Fibroblast of the aortic adventitia (primary cell): ENCODE results near the gene VSNL1. TPM values are rescaled to one million over a fixed set of nuclear protein-coding genes. Genes with fewer than 3 reads are reported as not detected.
A peak's percentile ranks its signal among the peaks of the same experiment; 100 is the strongest.

Experiments used
- DNase-seq: peaks from one replicate; pipeline ENCODE4 v3.0.0-alpha.2; 2010; ENCODE audit warnings: low read depth
- H3K4me3 ChIP-seq: 2 replicates; pipeline ENCODE4 v1.5.1; 2011; ENCODE audit warnings: low read depth, mild to moderate bottlenecking, control low read depth, low read length, moderate library complexity
- total RNA-seq: library from RNA; depleted of rRNA; stranded (reverse); fragments of >200 nt; gene quantifications from 2 replicates; pipeline ENCODE4 v1.2.3, GENCODE V29; 2012; ENCODE audit warnings: low replicate concordance
- TF ChIP-seq, protein P1 (sequence below): IDR thresholded peaks from 2 replicates; pipeline ENCODE4 v1.5.1; 2011; ENCODE audit warnings: mild to moderate bottlenecking, low read length, control low read depth, inconsistent platforms; ENCODE audit not compliant: insufficient read depth

VSNL1 gene
- total RNA-seq, 1 donor: 3.7 TPM

DNA sequence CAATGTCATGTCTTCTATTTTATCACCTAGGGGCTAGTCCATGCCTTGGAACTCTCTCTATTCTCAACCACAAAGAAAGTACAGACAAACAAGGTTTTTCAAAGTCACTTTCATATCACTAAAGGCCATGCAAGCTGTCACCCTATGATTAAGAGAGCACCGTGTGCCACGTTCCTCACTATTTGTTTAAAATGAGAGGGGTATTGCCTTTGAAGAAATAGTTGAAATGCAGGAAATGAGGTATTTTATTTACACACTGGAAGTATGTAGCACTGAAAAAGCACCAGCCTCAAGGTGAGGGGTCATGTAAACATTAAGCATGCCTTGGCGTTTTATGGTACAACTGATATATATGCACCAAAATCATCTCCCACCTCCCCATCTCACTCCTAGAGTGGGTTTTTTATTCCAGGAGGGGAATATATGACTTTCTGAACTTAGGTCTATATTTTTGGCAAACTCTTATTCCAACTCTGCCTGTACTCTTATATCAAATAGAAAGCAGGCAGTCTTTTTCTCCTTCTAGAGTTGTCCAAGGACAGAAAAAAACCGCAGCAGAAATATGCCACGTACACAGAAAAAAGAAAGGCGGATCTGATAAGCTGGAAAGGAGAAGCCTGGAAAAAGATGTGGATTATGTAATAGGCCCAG lies 53.5 kb downstream of the VSNL1 start:
- DNase-seq: peak; percentile 58
- H3K4me3 ChIP-seq: no peak overlapping the region
- TF ChIP-seq, protein P1, sequence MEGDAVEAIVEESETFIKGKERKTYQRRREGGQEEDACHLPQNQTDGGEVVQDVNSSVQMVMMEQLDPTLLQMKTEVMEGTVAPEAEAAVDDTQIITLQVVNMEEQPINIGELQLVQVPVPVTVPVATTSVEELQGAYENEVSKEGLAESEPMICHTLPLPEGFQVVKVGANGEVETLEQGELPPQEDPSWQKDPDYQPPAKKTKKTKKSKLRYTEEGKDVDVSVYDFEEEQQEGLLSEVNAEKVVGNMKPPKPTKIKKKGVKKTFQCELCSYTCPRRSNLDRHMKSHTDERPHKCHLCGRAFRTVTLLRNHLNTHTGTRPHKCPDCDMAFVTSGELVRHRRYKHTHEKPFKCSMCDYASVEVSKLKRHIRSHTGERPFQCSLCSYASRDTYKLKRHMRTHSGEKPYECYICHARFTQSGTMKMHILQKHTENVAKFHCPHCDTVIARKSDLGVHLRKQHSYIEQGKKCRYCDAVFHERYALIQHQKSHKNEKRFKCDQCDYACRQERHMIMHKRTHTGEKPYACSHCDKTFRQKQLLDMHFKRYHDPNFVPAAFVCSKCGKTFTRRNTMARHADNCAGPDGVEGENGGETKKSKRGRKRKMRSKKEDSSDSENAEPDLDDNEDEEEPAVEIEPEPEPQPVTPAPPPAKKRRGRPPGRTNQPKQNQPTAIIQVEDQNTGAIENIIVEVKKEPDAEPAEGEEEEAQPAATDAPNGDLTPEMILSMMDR: no peak

DNA sequence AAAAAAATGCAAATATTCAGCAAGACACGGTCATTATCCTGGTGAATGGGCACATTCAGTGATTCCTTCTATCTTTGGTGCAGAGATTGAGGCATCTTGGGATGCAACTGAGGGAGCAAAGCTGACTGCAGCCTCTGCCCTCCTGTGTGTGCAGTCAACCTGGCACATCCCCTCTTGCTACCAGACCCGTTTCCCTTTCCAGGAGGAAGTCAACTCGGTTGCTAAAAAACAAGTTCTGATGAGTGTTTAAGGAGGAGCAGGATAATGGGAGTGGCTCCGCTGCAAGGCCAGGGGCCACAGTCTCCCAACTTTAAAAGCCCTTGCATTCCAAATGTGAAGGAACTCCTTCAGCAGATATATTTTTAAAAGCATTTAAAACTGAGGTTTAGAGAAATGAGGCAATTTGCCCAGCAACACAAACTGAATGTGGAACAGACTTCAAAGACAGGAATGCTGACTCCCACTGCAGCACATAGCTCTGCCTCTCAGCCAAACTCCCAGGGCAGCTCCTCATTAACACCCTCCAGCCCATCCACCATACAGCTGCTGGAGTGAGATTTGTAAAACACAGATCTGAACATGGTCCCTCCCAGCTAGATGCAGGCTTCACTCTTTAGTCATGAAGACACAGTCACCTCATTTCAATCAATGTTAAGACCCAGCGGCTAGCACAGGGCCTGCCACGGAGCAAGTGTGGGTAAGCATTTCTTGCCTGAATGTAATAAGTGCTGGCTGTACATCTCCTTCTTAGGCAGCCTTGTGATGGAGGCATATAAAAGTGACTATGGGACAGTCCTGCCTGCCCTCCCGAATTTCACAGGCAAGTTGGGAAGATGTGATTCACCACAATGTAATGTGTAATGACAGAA lies 54.3 kb downstream of the VSNL1 start:
- no peak overlapping the region for H3K4me3 ChIP-seq
- DNase-seq: peak; percentile 73
- TF ChIP-seq, protein P1: no peak

DNA sequence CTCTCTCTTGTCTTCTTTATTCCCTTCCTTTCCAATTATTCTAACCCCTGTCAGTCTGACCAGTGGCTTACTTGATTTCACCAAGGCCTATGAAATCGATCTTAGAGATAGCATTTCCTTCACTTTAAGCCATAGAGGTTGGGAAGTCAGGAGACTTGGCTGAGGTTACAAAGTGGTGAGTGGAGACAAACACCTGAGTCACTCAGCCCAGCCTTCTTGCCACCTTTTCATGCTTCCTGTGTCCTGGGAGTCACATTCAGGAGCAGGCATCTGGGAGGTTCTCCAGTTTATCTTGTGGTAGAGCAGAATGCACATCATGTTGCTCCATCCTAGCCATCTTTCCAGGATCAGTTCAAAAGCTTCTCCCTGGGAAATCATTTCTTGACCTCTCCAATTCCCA lies 59.1 kb downstream of the VSNL1 start:
- no peak overlapping the region for H3K4me3 ChIP-seq
- TF ChIP-seq, protein P1: no peak
- DNase-seq: no peak

DNA sequence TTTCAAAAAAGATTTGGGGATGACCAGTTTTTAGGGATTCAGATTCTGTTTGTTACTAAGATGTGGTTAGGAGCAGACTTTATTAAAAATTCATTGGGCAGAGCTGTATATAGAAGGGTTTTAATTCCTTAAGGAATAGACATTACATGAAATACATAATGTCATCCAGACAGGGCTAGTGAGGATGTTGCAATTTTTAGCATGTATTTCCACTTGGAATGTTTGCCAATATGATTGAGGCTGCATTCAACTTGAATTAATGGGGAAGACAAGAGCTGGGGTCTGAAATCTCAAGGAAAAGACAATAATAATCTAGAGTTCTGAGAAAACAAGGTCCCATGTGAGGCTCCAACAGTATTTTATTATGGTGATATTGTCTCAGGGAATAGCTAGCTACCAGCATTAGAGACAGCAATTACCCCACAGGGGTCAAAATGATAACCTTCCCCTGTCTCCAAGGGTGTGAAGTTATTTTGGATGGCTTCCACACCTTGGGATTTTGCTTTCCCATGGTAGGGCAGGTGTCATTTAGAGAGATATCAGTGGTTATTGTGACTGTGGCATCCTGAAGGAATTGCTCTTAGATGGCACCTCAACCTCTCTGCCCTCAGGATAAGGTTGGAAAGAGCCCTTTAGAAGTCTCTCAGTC lies 60.2 kb downstream of the VSNL1 start:
- no peak for DNase-seq
- TF ChIP-seq, protein P1: no peak
- no peak overlapping the region for H3K4me3 ChIP-seq

DNA sequence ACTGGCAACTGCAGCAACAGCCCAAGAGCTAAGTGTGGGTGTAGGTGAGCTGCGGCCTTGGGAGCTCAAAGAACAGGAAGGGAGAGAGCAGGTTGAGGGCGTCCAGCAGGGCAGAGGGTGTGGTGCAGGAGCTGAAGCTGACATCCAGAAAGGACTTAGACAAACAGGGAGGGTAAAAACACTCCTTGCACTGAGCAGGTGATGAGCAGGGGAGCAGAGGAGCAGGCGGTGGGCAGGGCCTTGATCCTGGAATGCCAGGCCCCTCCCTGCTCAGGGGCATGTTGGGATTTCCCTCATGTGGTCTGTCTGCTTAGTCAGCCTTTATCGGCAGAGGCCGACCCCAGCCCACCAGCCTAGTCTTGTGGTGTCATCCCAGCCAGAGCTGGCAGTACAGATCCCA lies 63.6 kb downstream of the VSNL1 start:
- DNase-seq: no peak
- no peak overlapping the region for H3K4me3 ChIP-seq
- TF ChIP-seq, protein P1: no peak

DNA sequence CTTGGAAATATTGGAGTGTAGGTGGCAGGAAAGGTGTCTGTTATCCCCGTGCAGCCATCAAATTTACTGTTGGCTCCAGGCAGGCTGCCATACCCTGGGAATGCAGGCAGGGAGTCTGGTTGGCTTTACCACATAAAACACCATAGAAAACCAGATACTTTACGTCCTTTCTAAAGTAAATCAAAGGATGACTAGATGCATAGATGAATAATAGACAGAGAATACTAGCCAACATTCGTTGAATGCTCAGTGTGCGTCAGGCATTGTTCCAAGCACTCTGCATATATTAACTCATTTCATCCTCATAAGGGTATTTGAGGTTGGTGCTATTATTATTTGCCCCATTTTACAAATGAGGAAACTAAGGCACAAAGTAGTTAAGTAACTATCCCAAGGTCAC lies 65.2 kb downstream of the VSNL1 start:
- no peak overlapping the region for H3K4me3 ChIP-seq
- TF ChIP-seq, protein P1: no peak
- DNase-seq: no peak
